HepG2 (cell line): ENCODE data around the gene ARHGEF10L. TPM values are rescaled to one million over a fixed set of nuclear protein-coding genes. Genes with fewer than 3 reads are reported as not detected.
A peak's percentile ranks its signal among the peaks of the same experiment; 100 is the strongest.

Experiments used
- BRCA1 ChIP-seq: sonication (generic); formaldehyde crosslinking; IDR thresholded peaks from 2 replicates; pipeline ENCODE4 v1.4.0; 2020; ENCODE audit warnings: missing genetic modification reagents
- ETV6 ChIP-seq: sonication (generic); formaldehyde crosslinking; conservative IDR thresholded peaks from 2 replicates; pipeline ENCODE4 v1.4.0; 2020; ENCODE audit warnings: missing genetic modification reagents
- HNRNPUL1 ChIP-seq: fragments of 200-400 bp; formaldehyde crosslinking; IDR thresholded peaks from 2 replicates; pipeline ENCODE4 v1.6.1; 2017; ENCODE audit warnings: low read depth, mild to moderate bottlenecking, low read length, moderate library complexity
- MXD4 ChIP-seq: IDR thresholded peaks from 2 replicates; pipeline ENCODE4 v1.6.1; 2016; ENCODE audit warnings: mild to moderate bottlenecking, missing biosample characterization, missing genetic modification reagents
- MXI1 ChIP-seq: IDR thresholded peaks from 3 replicates; pipeline ENCODE4 v1.6.1; 2012; ENCODE audit warnings: low read depth, low read length, inconsistent platforms, borderline replicate concordance
- RERE ChIP-seq: IDR thresholded peaks from 2 replicates; pipeline ENCODE4 v1.6.1; 2016; ENCODE audit warnings: low read depth, missing genetic modification reagents, missing compliant biosample characterization
- TERF1 ChIP-seq: sonication (generic); formaldehyde crosslinking; IDR thresholded peaks from 2 replicates; pipeline ENCODE4 v1.8.0; 2022; ENCODE audit warnings: mild to moderate bottlenecking, missing genetic modification reagents, moderate library complexity
- XBP1 ChIP-seq: sonication (generic); formaldehyde crosslinking; IDR thresholded peaks from 2 replicates; pipeline ENCODE4 v1.5.0; 2020; ENCODE audit warnings: missing genetic modification reagents
- ZNF121 ChIP-seq: sonication (generic); formaldehyde crosslinking; IDR thresholded peaks from 2 replicates; pipeline ENCODE4 v1.5.0; 2020; ENCODE audit warnings: mild to moderate bottlenecking, missing genetic modification reagents
- ZNF230 ChIP-seq: sonication (generic); formaldehyde crosslinking; IDR thresholded peaks from 2 replicates; pipeline ENCODE4 v1.4.0; 2020; ENCODE audit warnings: mild to moderate bottlenecking, missing genetic modification reagents
- ZNF557 ChIP-seq: sonication (generic); formaldehyde crosslinking; IDR thresholded peaks from 2 replicates; pipeline ENCODE4 v1.4.0; 2020; ENCODE audit warnings: missing genetic modification reagents
- ZNF7 ChIP-seq: IDR thresholded peaks from 2 replicates; pipeline ENCODE4 v1.6.1; 2016; ENCODE audit warnings: missing biosample characterization, missing genetic modification reagents
- ZSCAN22 ChIP-seq: sonication (generic); formaldehyde crosslinking; IDR thresholded peaks from 2 replicates; pipeline ENCODE4 v1.4.0; 2020; ENCODE audit warnings: mild to moderate bottlenecking, missing genetic modification reagents
- polyA plus RNA-seq, 8 experiments: library from polyadenylated mRNA; depleted of rRNA in 3 of 8; stranded (reverse) in 7 of 8; unstranded in 1 of 8; fragments of >200 nt; fragmentation: Illumina TruSeq in 4 of 8; extraction: Trizol in 4 of 8; gene quantifications; 2 replicates each; pipeline versions ENCODE4 v1.2.1 to v1.2.3, GENCODE V29; 2011 to 2016; ENCODE audit warnings: low read depth in 4 of 8, missing spikeins in 1 of 8, mixed read lengths in 1 of 8; ENCODE audit not compliant: insufficient read depth in 1 of 8
- total RNA-seq, 5 experiments: library from RNA; depleted of rRNA; stranded (reverse); fragments of >200 nt; fragmentation: Illumina TruSeq; extraction: Trizol; gene quantifications; 2 replicates each; pipeline ENCODE4 v1.2.3, GENCODE V29; 2016; ENCODE audit warnings: low read depth in 1 of 5
- TF ChIP-seq, protein P1 (sequence below): sonication (generic); formaldehyde crosslinking; IDR thresholded peaks from 2 replicates; pipeline ENCODE4 v1.5.1; 2020; ENCODE audit warnings: missing genetic modification reagents, mild to moderate bottlenecking, borderline replicate concordance
- TF ChIP-seq, protein P2 (sequence below): fragments of 450-650 bp; IDR thresholded peaks from 2 replicates; pipeline ENCODE4 v1.6.1; 2017
- TF ChIP-seq, protein P3 (sequence below): sonication (generic); formaldehyde crosslinking; IDR thresholded peaks from 2 replicates; pipeline ENCODE4 v1.5.1; 2020; ENCODE audit warnings: mild to moderate bottlenecking, missing genetic modification reagents, borderline replicate concordance
- TF ChIP-seq, protein P4 (sequence below): IDR thresholded peaks from 2 replicates; pipeline ENCODE4 v1.6.1; 2016; ENCODE audit warnings: missing compliant biosample characterization, missing genetic modification reagents, borderline replicate concordance

Gene ARHGEF10L
- total and polyA plus RNA-seq, 2 of the 13 experiments (the other 11 are each of a cell fraction or from before 2014, with no cell fraction given), result 46.5 to 78.3 TPM

- TF ChIP-seq RERE (CRISPR knock-in tag) (peak; percentile 56; the same call in 1 of the 2 replicates), XBP1 (peak; percentile 92; the same call in 1 of the 2 replicates), ZNF557 (peak; percentile 96), ZSCAN22 (no peak), ZNF230 (CRISPR knock-in tag) (peak; percentile 94; the same call in 1 of the 2 replicates), HNRNPUL1 (no peak), ZNF7 (peak; percentile 24; the same call in 1 of the 2 replicates), ETV6 (peak; percentile 96), BRCA1 (peak; percentile 97), MXD4 (CRISPR knock-in tag) (peak; percentile 95), TERF1 (CRISPR knock-in tag) (peak; percentile 77), MXI1 (peak; percentile 87; the same call in 1 of the 3 replicates), ZNF121 (CRISPR knock-in tag) (peak; percentile 86)
- TF ChIP-seq, protein P1, sequence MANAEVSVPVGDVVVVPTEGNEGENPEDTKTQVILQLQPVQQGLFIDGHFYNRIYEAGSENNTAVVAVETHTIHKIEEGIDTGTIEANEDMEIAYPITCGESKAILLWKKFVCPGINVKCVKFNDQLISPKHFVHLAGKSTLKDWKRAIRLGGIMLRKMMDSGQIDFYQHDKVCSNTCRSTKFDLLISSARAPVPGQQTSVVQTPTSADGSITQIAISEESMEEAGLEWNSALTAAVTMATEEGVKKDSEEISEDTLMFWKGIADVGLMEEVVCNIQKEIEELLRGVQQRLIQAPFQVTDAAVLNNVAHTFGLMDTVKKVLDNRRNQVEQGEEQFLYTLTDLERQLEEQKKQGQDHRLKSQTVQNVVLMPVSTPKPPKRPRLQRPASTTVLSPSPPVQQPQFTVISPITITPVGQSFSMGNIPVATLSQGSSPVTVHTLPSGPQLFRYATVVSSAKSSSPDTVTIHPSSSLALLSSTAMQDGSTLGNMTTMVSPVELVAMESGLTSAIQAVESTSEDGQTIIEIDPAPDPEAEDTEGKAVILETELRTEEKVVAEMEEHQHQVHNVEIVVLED (CRISPR knock-in tag), result peak; percentile 71; the same call in 1 of the 2 replicates
- TF ChIP-seq, protein P2, sequence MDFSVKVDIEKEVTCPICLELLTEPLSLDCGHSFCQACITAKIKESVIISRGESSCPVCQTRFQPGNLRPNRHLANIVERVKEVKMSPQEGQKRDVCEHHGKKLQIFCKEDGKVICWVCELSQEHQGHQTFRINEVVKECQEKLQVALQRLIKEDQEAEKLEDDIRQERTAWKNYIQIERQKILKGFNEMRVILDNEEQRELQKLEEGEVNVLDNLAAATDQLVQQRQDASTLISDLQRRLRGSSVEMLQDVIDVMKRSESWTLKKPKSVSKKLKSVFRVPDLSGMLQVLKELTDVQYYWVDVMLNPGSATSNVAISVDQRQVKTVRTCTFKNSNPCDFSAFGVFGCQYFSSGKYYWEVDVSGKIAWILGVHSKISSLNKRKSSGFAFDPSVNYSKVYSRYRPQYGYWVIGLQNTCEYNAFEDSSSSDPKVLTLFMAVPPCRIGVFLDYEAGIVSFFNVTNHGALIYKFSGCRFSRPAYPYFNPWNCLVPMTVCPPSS, result no peak
- TF ChIP-seq, protein P3, sequence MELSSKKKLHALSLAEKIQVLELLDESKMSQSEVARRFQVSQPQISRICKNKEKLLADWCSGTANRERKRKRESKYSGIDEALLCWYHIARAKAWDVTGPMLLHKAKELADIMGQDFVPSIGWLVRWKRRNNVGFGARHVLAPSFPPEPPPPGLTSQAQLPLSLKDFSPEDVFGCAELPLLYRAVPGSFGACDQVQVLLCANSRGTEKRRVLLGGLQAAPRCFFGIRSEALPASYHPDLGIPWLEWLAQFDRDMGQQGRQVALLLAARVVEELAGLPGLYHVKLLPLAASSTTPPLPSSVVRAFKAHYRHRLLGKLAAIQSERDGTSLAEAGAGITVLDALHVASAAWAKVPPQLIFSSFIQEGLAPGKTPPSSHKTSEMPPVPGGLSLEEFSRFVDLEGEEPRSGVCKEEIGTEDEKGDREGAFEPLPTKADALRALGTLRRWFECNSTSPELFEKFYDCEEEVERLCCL (CRISPR knock-in tag), result no peak
- TF ChIP-seq, protein P4, sequence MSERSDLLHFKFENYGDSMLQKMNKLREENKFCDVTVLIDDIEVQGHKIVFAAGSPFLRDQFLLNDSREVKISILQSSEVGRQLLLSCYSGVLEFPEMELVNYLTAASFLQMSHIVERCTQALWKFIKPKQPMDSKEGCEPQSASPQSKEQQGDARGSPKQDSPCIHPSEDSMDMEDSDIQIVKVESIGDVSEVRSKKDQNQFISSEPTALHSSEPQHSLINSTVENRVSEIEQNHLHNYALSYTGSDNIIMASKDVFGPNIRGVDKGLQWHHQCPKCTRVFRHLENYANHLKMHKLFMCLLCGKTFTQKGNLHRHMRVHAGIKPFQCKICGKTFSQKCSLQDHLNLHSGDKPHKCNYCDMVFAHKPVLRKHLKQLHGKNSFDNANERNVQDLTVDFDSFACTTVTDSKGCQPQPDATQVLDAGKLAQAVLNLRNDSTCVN (CRISPR knock-in tag), result peak; percentile 85; the same call in 1 of the 2 replicates
Observed at GRCh38 chr1:17591814-17592430, 52.4 kb downstream of the ARHGEF10L start (continued).
